Stimulated activated CD8-positive, alpha-beta memory T cell treated with anti-CD3 and anti-CD28 coated beads, Interleukin-15, amount 100 ng/mL, for 48 hours (primary cell): Measurements from ENCODE around the gene RHOXF1.
"Not testable (repeated sequence)": the region's sequence is repeated elsewhere in the genome, so short reads cannot be mapped to it uniquely, and the experiment has no call there.

Experiments used
- DNase-seq, 2 donors: peaks; one replicate each; pipeline ENCODE4 v3.0.0-alpha.2; 2020; ENCODE audit warnings: low read depth in 2 of 2

Gene RHOXF1

GRCh38 chrX:120115438-120115963, at the start of gene RHOXF1:
Gene RHOXF1 (minus strand): TSS chrX:120115913. CDS start chrX:120115862, 51 bp downstream.
- no peak for DNase-seq

GRCh38 chrX:120159086-120159485, 43.4 kb upstream of the RHOXF1 start:
- DNase-seq = not testable (repeated sequence)

- not testable (repeated sequence) for DNase-seq
These were observed 42.6 kb upstream of the RHOXF1 start, which contains the start of gene RHOXF2 for GRCh38 chrX:120158313-120158712. Gene RHOXF2 (plus strand): TSS chrX:120158613. CDS start chrX:120158751, 138 bp downstream.

- DNase-seq = not testable (repeated sequence)
These were observed 34.5 kb upstream of the RHOXF1 start for GRCh38 chrX:120150109-120150744.

GRCh38 chrX:120147537-120147936, 31.8 kb upstream of the RHOXF1 start:
- no peak for DNase-seq

GRCh38 chrX:120146323-120146722, 30.6 kb upstream of the RHOXF1 start:
- DNase-seq = not testable (repeated sequence)

- DNase-seq = no peak
These were observed 29.7 kb upstream of the RHOXF1 start for GRCh38 chrX:120145295-120145925.

- no peak for DNase-seq
These were observed 28.6 kb upstream of the RHOXF1 start for GRCh38 chrX:120144178-120144844.

- DNase-seq = no peak
These were observed 24.7 kb upstream of the RHOXF1 start for GRCh38 chrX:120140293-120140981.

GRCh38 chrX:120137439-120137838, 21.7 kb upstream of the RHOXF1 start:
- no peak for DNase-seq

- DNase-seq = no peak
These were observed 21.1 kb upstream of the RHOXF1 start for GRCh38 chrX:120136840-120137239.

GRCh38 chrX:120136128-120136527, 20.4 kb upstream of the RHOXF1 start:
- no peak for DNase-seq

- DNase-seq = not testable (repeated sequence)
These were observed 12.7 kb upstream of the RHOXF1 start for GRCh38 chrX:120128306-120128846.

GRCh38 chrX:120125444-120125843, 9.7 kb upstream of the RHOXF1 start:
- DNase-seq = no peak

- no peak for DNase-seq
These were observed 4.5 kb upstream of the RHOXF1 start for GRCh38 chrX:120120223-120120622.

GRCh38 chrX:120111611-120112010, 4.1 kb downstream of the RHOXF1 start:
- DNase-seq = no peak

- no peak for DNase-seq
These were observed 6.3 kb downstream of the RHOXF1 start for GRCh38 chrX:120109378-120109777.

- not testable (repeated sequence) for DNase-seq
These were observed 11.0 kb downstream of the RHOXF1 start for GRCh38 chrX:120104707-120105106.

GRCh38 chrX:120101057-120101456, 14.7 kb downstream of the RHOXF1 start:
- DNase-seq = not testable (repeated sequence)

- no peak for DNase-seq
These were observed 25.5 kb downstream of the RHOXF1 start for GRCh38 chrX:120090208-120090607.

- no peak for DNase-seq
These were observed 28.3 kb downstream of the RHOXF1 start for GRCh38 chrX:120087289-120088017.
